A204.1 (cell line): ENCODE measurements around the gene CTDSPL.

ENCODE experiments used
- FAIRE-seq: peaks from 2 replicates; lab custom pipeline; 2012; peaks lifted over from hg19 to GRCh38; lab: Jason Lieb, UNC

Gene CTDSPL

DNA sequence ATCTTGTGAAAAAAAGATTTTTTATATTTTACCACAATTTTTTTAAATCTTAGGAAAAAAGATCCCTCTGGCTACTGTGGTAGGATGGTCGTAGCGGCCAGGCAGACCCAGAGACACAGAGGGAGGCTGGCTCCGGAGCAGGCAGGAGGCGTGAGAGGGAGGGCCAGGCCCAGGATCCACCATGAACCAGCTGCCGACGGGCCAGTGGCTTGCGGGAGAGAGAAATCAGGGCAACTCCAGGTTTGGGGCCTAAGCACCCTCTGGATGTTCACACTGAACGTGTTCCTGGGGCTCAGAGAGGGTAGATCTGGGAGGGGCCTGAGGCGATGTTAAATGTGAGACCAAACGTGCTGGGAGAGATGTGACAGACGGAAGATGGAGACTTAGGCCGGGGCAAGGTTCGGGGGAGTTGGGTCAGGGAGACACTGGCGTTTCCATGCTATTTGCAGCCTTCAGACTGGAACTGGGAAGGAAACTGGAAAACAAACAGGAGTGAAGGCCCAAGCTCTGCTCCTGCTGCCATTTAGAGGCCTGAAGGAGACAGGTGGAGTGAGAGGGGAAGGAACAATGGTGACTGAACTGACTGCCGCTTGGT, 127.3 kb downstream of the CTDSPL start:
- no peak for FAIRE-seq

DNA sequence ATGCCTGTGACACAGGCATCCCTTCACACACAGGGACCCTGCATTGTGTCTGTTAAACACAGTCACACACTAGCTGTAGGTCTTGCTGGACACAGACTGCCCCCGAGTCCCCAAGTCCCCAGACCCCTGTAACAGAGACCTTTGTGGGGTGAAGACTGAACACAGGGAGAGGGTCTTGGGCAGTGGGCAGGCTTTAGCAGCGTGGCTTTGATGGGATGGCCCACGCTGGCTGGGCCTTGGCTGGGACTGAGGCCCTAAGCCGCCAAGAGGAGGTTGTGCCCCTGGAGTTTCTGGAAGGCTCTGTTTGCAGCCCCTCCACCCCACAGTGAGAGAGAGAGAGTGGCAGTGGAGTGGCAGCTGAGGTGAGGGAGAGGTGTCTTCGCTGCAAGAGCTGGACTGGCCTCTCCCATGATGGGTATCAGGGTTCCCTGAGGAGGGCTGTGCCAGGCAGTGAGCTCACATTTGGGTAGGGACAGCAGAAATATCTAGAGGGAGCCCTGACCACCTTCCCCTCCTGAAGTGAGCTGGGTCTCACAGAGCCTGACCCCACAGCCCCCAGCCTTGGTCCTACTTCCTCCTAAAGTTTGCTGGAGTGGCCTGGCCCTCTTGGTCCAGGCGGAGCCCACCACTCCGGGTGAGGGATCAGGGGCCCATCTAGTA, 128.3 kb downstream of the CTDSPL start:
- no peak for FAIRE-seq

DNA sequence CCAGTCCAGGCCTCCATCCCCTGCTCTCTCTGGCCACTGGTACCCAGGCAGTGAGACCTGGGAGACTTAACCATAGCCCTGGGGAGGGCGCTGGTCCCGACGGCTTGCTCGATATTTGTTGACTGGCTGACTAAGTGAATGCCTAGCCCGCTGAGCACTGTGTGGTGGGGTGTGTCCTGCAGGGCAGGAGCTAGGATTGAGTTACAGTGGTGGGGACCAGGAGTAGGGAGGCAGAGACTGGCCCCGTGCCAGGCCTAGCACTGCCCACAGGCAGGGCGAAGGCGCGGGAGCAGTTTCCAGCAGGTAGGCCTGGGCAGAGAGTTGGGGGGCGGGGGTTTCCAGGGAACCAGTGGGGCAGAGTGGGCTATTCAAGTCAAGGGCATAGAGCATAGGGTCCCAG, 128.8 kb downstream of the CTDSPL start, which contains the start of gene VILL:
TSS of gene VILL (plus strand) at position 260 of the 400 bp plus-strand sequence. CDS start 2,887 bp downstream, outside the sequence.
- no peak for FAIRE-seq

DNA sequence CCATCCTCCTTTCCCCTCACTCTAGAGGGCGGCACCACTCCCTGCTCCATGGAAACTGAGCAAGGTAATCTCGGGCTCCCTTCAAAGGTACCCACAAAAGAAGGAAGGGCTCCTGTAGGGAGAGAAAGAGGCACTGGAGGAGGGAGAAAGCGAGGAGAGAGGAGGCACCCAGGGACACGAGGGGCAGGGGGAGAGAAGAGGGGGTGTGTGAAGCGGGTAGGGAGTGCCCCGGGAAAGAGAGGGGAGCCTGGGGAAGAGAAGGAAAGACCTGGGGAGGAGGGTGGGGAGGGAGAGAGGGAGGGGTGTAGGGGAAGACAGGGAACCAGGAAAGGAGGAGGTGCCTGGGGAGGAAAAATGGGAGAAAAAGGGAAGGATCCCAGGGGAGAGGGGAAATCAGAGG, 129.4 kb downstream of the CTDSPL start:
- no peak for FAIRE-seq

DNA sequence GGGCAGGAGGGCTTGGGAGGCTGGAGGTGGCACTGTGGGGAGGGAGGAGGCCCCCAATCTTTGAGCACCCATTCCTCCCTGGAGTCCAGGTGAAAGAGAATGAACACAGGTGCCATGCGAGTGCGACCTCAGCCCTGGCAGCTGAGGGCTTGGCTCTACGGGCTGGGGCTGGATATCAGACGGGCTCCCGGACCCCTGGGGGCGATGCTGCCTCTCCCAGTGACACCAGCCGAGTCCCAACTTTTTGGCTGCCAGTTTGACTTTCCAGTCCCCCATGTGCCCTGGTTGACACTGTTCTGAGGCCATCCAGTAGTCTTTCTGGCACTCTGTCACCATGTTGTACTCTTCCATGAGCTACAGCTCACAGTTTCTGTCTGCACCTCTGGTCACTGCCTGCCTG, 130.1 kb downstream of the CTDSPL start:
- no peak for FAIRE-seq

DNA sequence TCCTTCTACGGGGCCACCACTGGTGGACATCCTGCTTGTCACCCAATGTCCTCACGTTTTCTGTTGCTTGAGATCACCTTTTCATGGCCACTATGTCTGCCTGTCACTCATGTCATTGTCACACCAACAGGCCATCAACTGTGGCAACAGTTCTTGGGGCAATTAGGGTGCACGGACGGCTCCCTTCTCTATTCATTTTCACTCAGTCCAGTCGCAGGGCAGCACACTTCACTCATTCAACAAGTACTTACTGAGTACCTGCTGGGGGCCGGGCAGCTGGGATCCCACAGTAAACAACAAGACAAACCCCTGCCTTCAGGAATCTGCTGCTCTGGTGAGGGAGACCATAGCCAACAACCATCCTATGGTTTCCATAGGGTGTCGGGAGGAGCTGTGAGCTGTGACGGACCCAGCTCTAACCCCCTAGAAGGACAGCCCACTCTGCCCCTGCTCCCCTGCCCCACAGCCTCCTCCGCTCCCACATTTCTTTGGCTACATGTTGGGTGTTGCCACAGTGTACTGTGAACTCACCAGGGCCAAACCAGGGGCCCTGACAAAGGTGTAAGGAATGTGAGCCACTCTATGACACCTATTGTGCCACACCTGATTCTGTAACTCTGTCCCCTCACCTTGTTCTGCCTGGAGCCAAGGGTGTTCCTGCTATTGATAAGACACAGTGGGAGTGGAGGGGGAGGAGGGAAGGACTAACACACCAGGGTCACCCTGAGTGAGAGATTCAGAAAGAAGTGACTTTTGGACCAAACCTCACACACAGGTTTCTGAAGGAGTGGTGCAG, 130.8 kb downstream of the CTDSPL start:
- no peak for FAIRE-seq

DNA sequence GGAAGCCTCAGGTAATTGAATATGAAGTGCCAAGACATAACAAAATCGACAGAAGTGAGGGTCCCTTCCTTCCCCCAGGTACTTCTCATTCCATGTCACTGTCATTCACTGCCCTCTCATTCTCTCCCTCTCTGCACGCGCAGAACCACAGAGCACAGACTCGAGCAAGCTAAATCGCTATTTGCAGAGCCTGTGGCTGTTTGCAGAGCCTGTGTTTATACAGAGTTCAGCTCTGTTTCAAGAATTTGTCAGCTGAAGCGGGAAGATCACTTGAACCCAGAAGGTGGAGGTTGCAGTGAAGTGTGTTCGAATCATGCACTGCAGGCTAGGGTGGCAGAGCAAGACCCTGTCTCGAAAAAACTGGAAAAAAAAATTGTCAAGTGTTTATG, 131.4 kb downstream of the CTDSPL start:
- FAIRE-seq = no peak

DNA sequence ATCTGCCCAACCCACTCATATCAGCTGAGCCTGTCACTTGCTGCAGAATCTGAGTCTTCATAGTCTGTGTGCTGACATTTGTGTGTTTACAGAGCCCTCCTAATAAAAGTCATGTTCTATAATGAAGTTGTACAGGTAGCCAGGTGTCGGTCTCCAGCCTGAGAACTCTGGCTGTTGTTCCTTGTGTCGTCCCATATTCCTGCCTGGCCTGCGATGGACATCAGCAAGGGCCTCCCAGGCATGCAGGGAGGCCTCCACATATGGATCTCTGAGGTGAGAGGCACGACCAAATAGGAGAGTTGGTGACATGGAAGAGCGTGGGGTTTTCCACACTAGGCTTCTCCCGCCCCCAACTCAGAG, 131.8 kb downstream of the CTDSPL start:
- no peak for FAIRE-seq

DNA sequence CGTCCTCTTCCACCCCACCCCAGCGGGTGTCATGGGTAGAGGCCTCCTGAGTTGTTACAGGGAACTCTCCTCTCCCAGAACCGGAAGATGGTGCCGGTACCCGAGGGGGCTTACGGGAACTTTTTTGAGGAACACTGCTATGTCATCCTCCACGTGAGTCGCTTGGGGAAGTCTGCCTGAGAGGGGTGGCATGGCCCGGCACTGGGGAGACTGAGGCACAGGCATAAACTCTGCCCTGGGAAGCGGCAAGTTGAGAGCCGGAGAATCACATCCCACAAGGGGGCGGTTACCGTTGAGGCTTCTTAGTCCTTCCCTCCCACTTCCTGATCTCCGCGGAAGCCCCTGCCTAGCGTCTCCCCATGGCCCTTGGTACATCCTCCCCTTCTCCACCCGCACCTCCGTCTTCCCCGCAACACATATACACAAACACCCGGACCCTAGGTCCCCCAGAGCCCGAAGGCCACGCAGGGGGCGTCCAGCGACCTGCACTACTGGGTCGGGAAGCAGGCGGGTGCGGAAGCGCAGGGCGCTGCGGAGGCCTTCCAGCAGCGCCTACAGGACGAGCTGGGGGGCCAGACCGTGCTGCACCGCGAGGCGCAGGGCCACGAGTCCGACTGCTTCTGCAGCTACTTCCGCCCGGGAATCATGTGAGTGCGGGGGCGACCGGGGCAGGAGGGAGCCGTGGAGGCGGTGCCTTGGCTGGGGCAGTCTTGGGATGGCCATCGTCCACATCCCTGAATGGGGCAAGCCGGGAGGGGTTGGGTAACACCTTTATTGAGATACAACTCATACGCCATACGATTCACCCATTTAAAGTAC, 132.3 kb downstream of the CTDSPL start:
- no peak for FAIRE-seq

DNA sequence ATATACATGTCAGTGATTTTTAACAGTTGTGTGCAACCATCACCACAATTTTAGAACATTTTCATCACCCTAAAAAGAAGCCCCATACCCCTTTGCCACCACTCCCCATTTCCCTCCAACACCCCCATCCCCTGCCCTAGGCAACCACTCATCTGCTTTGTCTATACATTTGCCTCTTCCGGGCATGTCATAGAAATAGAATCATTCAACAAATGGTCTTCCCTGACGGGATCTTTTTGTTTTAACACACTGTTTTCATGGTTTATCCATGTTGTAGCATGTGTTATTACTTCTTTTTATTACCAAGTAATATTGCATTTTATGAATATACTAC, 132.9 kb downstream of the CTDSPL start:
- no peak for FAIRE-seq

DNA sequence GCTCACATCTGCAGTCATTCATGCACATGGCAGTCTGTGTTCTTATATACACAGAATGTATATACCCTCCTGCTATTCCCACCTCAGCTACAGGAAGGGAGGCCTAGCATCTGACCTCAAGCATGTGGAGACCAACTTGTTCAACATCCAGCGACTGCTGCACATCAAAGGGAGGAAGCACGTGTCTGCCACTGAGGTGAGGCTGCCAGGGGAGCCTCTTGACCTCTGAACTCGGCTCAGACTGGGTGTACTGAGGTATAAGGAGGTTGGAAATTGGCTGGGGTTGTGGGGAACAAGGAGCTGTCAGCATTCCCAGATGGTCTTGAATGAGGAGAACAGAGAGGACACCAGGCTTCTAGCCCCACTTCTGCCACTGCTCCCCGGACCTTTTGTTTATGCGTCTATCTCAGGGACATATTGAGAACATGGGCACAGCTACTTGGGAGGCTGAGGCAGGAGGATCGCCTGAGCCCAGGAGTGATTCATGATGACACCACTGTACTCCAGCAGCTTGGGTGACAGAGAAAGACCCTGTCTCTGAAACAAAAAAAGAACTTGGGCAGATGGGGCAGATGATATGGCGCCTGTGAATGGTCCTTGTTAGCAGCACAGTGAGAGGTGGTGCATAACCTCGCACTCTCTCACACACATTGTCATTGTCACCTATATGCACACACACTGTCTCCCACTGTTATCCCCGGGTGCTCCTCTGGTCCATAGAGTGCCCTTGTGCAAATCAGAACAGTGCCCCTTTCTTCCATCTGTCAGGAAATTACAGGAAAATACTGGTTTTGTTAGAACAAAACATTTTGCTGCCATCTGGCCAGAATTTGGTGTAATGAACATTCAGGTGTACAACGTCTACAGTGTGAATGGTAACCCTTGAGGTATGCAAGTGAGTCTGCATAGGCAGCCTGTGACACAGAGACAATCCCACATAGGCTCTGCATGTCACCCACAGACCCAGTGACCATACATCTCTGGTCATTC, 134.3 kb downstream of the CTDSPL start:
- no peak for FAIRE-seq

DNA sequence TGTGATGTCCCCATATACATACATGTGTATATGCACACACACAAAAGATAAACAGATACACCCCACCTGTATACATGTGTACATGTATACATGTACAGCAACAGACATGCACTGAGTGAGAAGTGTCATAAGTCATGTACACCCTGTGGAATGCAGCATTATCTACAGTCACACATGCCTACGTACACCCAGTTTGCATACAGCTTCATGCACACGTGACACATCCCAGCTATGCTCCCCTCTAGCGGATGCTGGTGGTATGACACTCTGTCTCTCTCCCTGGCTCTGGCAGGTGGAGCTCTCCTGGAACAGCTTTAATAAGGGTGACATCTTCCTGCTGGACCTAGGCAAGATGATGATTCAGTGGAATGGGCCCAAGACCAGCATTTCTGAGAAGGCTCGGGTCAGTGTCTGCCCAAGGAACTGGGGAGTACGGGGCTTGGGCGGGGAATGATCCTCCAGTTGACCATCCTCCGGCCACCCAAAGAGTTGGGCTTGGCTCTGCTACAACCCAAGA, 135.2 kb downstream of the CTDSPL start:
- no peak for FAIRE-seq

DNA sequence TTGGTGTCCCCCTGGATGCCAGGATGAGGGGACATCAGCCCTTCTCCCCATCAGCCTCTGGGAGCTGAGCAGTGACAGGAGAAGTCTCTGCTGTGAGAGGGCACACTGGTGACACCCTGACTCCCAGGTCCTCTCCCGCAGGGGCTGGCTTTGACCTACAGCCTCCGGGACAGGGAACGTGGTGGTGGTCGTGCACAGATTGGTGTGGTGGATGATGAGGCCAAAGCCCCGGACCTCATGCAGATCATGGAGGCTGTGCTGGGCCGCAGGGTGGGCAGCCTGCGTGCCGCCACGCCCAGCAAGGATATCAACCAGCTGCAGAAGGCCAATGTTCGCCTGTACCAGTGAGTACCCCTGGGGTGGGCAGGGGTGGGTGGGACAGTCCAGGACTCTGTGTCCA, 135.7 kb downstream of the CTDSPL start:
- no peak for FAIRE-seq

DNA sequence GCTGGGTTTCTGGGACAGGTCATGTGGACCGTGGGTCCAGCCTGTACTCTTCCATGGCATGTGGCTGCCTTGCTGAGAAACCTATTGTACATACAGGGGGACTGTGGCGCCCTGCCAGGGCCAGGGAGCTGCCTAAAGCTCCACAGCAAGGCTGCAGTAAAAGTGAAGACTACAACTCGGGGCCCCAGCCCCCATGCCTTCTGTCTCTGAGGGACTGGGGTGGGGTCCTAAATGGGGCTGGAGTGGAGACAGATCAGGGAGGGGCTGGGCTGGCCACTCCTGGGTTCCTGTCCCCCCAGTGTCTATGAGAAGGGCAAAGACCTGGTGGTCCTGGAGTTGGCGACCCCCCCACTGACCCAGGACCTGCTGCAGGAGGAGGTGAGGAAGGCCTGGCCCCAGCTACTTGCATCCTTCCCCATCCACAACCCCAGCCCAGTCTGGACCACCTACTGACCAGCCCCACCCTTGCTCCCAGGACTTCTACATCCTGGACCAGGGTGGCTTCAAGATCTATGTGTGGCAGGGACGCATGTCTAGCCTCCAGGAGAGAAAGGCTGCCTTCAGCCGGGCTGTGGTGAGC, 136.2 kb downstream of the CTDSPL start:
- no peak for FAIRE-seq

DNA sequence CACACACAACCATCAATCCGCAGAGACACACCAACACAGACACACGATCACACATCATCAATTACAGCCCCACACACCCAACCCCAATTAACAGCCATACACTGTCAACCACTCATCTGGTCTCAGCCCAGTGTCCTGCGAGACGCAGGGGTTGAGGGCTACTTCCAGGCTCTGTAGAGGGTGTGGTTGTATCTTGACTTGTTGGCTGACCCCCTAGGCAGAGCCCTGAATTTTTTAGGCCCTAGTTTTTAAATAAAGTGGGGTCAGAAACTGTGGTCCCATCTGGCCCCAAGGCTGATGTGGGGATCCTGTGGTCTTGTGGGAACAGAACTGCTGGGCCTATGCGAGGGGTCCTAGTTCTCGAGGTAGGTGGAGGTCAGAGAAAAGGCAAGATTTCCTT, 138.2 kb downstream of the CTDSPL start:
- no peak for FAIRE-seq

DNA sequence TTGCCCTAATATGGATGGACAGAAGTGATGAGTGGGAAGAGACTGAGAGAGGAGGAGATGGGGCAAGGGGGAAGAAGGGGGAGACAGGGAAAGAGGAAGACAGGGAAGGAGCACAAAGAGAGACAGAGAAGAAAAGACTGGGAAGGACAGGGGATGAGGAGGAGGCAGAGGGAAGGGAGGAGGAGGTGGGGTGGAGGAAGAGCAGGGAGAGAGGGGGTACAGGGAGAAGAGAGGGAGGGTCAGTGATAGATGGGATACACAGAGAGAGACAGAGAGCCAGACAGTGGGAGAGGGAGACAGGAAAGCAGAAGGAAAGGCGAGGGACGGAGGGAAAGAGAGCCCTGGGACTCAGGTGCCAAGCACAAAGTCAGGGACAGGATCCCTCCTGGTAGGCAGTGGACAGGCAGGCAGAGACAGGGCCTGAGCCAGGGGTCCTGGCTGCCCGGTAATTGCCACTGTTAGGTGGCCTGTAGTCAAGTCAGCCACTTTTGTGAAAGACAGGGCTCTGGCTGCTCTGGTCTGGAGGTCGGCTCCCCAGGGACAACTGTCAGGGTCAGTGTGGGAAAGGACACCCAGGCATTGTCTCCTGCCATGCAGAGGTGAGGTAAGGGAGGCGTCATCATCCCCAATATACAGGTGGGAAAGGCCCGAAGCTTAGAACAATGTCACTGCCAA, 138.7 kb downstream of the CTDSPL start:
- FAIRE-seq = no peak

DNA sequence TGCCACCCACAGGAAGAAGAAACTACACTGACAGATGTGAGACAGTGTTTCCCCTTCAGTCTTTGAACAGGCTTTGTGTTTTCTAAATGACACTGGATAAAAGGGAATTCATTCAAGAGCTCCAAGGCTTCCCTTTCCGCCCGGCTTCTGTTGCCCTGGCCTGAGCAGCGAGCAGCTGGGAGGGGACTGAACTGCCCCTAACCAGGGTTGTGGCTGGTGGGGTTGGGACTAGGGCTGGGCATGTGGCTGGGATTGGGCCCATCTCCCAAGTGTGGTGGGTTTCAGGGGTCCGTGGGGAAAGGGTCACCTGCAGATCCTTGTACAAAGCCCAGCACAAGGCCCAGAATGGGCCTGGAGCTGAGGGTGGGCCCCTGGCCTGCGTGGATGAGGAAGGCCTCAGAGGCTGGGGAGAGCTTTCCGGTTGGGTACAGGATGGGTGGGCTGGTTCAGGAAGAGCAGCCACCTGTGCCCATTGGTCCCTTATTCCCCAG, 139.3 kb downstream of the CTDSPL start:
- no peak for FAIRE-seq

DNA sequence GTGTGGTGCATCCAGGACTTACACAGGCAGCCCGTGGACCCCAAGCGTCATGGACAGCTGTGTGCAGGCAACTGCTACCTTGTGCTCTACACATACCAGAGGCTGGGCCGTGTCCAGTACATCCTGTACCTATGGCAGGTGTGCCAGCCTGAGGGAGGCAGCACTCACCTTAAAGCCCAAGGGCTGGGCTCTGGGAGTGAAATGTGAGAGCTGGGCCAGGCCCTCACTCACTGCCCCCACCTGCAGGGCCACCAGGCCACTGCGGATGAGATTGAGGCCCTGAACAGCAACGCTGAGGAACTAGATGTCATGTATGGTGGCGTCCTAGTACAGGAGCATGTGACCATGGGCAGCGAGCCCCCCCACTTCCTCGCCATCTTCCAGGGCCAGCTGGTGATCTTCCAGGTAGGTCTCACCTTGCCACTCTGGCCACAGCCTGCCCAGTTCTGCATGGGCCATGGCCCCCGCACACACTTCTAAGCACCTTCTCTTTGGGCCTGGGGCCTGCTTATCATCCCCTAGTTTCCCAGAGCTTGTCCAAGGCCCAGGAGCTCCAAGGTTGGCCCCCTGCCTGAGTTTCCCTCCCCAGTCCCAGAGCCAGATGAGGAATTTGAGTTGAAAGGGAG, 139.9 kb downstream of the CTDSPL start:
- FAIRE-seq = no peak

DNA sequence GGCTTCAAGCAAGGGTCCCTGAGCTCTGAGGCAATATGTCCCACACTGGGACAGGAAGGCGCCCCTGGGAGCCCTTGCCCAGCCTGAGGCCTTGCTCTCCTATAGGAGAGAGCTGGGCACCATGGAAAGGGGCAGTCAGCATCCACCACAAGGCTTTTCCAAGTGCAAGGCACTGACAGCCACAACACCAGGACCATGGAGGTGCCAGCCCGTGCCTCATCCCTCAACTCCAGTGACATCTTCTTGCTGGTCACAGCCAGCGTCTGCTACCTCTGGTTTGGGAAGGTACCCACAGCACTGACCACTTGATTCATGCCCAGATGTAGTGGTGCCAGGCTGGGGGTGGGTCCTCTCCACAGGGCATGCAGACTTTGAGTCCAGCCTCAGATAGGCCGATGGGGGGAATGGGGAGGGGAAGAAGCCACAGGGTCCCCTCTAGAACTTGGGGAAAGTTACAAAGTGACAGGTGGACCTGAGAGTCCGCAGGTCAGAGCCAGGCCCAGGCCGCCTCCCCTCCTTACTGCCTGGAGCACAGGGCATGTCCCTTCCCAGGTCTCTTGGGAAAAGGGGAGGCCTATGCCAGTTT, 140.7 kb downstream of the CTDSPL start:
- FAIRE-seq = no peak
